HG02610 (cell line): Measurements from ENCODE around the gene SLX4IP.
A peak's percentile ranks its signal among the peaks of the same experiment; 100 is the strongest.

ENCODE experiments used
- ATAC-seq: cut with Tn5 transposase; IDR thresholded peaks from one replicate; pipeline ENCODE4 v1.9.1; 2021; ENCODE audit warnings: mild to moderate bottlenecking, moderate library complexity; ENCODE audit not compliant: unreplicated experiment

Gene SLX4IP

GRCh38 chr20:10672624-10673127 is 237.6 kb downstream of the SLX4IP start:
- ATAC-seq, result no peak

DNA sequence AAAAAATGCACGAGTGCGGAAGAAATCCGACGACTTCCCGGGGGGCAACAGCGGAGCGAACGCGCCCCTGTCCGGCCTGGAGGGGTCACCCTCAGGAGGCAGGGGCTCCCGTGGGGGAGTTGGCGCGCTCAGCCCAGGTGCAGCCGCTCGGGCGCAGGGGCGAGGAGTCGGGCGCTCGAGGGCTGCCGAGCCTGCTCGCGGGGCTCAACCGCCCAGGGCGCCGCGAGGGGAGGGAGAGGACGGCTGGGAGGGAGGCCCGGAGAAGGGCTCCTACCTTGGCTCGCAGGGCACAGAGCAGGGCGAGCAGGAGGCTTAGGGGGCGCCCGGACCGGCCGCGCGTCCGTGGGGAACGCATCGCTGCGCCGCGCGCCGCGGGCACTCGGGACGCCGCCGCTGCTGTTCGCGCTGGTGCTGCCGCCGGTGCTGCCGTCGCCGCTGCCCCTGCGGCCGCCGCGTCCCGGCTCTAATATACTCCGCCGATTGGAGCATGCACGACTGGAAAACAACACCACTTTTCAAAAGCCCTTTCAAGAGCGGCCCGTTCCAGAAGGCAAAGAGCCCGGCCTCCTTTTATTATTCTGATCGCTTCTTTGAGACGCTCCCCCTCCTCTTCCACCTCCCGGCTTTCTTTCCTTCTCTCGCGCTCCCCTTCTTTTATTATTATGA is 238.2 kb downstream of the SLX4IP start:
- no peak for ATAC-seq

GRCh38 chr20:10673842-10674683 is 239.0 kb downstream of the SLX4IP start, which contains the start of gene JAG1:
TSS of gene JAG1 (minus strand) at chr20:10673999. CDS start at chr20:10673530, 469 bp downstream.
- peak; percentile 62 for ATAC-seq

DNA sequence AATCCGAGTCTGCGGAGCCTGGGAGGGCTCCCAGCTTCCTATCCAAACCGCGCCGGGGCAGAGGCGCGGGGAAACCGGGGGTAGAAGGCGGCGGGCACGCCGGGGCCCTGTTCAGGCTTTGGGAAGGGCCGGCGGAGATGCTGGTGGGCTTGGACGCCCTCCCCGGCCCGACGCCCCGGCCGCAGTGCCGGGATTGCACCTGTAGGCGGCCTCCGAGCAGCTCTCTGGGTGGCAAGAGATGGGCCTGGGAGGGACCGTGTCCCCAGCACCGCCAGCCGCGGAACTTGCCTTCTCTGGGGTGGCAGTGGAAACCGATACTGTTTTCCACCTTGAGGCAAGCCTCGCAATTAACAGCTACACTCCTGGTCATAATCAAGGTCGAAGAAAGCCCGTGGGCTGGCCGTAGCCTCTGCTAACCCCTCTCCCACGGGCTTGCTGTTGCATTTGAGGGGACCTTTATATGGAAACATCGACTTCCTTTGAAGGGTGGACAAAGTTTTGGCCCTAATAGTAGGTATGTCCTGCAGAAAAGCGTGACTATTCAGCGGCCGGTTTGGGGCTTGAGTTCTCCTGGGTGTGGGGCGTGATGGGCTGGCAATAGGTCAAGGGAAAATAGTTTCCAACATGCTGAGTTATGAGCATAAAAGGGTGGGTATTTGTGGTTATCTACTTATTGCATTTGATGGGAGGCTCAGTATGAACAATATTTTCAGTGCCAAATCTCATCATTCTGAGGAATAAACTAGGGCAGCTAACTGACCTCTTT is 239.8 kb downstream of the SLX4IP start:
- ATAC-seq, result peak; percentile 40

- ATAC-seq, result no peak
Observed at GRCh38 chr20:10675450-10675848, 240.3 kb downstream of the SLX4IP start.

DNA sequence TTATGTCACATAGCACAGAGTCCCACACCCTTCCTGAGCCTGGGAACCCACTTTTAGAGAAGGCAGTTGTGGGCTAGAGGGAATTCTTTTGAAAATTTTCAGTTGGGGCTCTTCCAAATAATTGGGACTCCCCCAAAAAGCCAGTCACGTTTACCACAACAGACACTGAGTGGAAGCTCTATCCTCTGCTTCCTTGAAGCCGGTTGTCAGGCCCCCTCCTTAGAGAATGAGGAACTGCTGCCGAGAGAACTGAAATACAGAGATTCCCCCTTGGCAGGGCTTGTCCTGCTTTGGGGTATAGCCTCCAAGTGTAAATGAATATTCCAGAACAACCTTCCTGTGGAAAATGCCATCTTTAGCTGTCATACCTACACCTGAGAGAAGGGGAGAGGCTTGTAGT is 241.4 kb downstream of the SLX4IP start:
- ATAC-seq, result no peak
